Sigmoid colon (tissue), 7 donors: ENCODE measurements around the gene DLL4. TPM values are rescaled to one million over a fixed set of nuclear protein-coding genes. Genes with fewer than 3 reads are reported as not detected.

Experiments
- DNase-seq: peaks from one replicate; pipeline ENCODE4 v3.0.0-alpha.2; 2019
- H3K27ac ChIP-seq, 4 donors: fragments of 200-600 bp; sonication (generic); one replicate each; pipeline ENCODE4 v1.5.1; 2016 to 2019; ENCODE audit warnings: mild to moderate bottlenecking in 1 of 4
- H3K27me3 ChIP-seq, 3 donors: fragments of 200-600 bp; sonication (generic); one replicate each; pipeline ENCODE4 v1.5.1; 2019; ENCODE audit warnings: mild to moderate bottlenecking in 1 of 3
- H3K36me3 ChIP-seq, 4 donors: fragments of 200-600 bp; sonication (generic); one replicate each; pipeline ENCODE4 v1.5.1; 2016 to 2019
- H3K4me1 ChIP-seq, 4 donors: fragments of 200-600 bp; sonication (generic); one replicate each; pipeline ENCODE4 v1.5.1; 2017 to 2019
- H3K4me3 ChIP-seq, 4 donors: fragments of 200-600 bp; sonication (generic); one replicate each; pipeline ENCODE4 v1.5.1; 2017 to 2019; ENCODE audit warnings: mild to moderate bottlenecking in 2 of 4, moderate library complexity in 1 of 4
- H3K9me3 ChIP-seq, 4 donors: fragments of 200-600 bp in 3 of 4; sonication (generic) in 3 of 4; one replicate each; pipeline versions ENCODE4 v1.5.1 to v1.6.1; 2013 to 2019
- CTCF ChIP-seq, 4 experiments: fragments of 450-650 bp in 3 of 4; fragments of 200-600 bp in 1 of 4; IDR thresholded peaks; one replicate each; pipeline ENCODE4 v1.5.1; 2016 to 2019; ENCODE audit warnings: antibody characterized with exemption in 4 of 4, mild to moderate bottlenecking in 3 of 4, moderate library complexity in 2 of 4
- EP300 ChIP-seq, 4 donors: sonication (generic); formaldehyde crosslinking; IDR thresholded peaks; one replicate each; pipeline ENCODE4 v1.6.1; 2017; ENCODE audit warnings: antibody characterized with exemption in 4 of 4
- POLR2A ChIP-seq, 2 donors: fragments of 450-650 bp; IDR thresholded peaks; one replicate each; pipeline ENCODE4 v1.6.1; 2016; ENCODE audit warnings: antibody characterized with exemption in 2 of 2, mild to moderate bottlenecking in 2 of 2, moderate library complexity in 2 of 2
- POLR2AphosphoS5 ChIP-seq, 4 donors: sonication (generic); formaldehyde crosslinking; IDR thresholded peaks; one replicate each; pipeline ENCODE4 v1.6.1; 2017; ENCODE audit warnings: antibody characterized with exemption in 4 of 4
- WGBS, 2 donors: extraction: QIAGEN DNeasy Blood & Tissue Kit; methylation state at CpG; one replicate each; pipeline ENCODE4 v1.1.7; 2013; 5-methylcytosine and 5-hydroxymethylcytosine counted together
- intact Hi-C: fragments of 100-400 bp; cut with DNase I; formaldehyde crosslinking; loops from one replicate; pipeline ENCODE4 v1.15.1; 2023
- polyA plus RNA-seq, 3 donors: library from polyadenylated mRNA; stranded (reverse); fragments of 200-250 nt; gene quantifications; one replicate each; pipeline ENCODE4 v1.2.3, GENCODE V29; 2013
- total RNA-seq, 4 donors: library from RNA; depleted of rRNA; stranded (reverse); fragments of >200 nt; gene quantifications; one replicate each; pipeline ENCODE4 v1.1.0, GENCODE V29; 2016
- donor health status: healthy with polysubstance abuse.
- donor health status: Bipolar disorder and iron deficiency.
- donor health status: healthy.

DLL4 gene
- total and polyA plus RNA-seq, 7 donors, result 1.6 to 12.2 (median 4.3) TPM

- WGBS, 2 donors, result 16 to 52% methylated on average over 7 of the region's 7 CpGs
- no peak overlapping the region for H3K27ac ChIP-seq
- intact Hi-C loops, result loop anchor here (10.0 kb wide), 1 partner anchor 165 kb away; the partner anchor contains the start of gene INO80
- H3K9me3 ChIP-seq, result no peaks in the 10 kb centered on the region
- no peaks in the 10 kb centered on the region for H3K36me3 ChIP-seq
- H3K4me3 ChIP-seq, result no peak overlapping the region
- H3K27me3 ChIP-seq, result no peaks in the 10 kb centered on the region
- TF ChIP-seq POLR2AphosphoS5 (IDR thresholded peaks at IDR 0.05), result no peak
- no peak for TF ChIP-seq POLR2A (IDR thresholded peaks at IDR 0.05)
- no peak for TF ChIP-seq CTCF (IDR thresholded peaks at IDR 0.05)
- no peak for TF ChIP-seq EP300 (IDR thresholded peaks at IDR 0.05)
- H3K4me1 ChIP-seq, result peaks cover 0 to 18% (median 12%) of the 10 kb centered on the region in 4 donors
- DNase-seq, result no peak
Measured at GRCh38 chr15:40949756-40950207, 20.6 kb downstream of the DLL4 start.

- Histone ChIP-seq H3K4me3 (no peak overlapping the region), H3K4me1 (peaks cover 0 to 34% (median 26%) of the 10 kb centered on the region in 4 donors), H3K27me3 (no peaks in the 10 kb centered on the region), H3K27ac (no peak overlapping the region), H3K9me3 (no peaks in the 10 kb centered on the region), H3K36me3 (no peaks in the 10 kb centered on the region)
- TF ChIP-seq POLR2A (IDR thresholded peaks at IDR 0.05) (no peak), CTCF (IDR thresholded peaks at IDR 0.05) (no peak), POLR2AphosphoS5 (IDR thresholded peaks at IDR 0.05) (no peak), EP300 (IDR thresholded peaks at IDR 0.05) (no peak)
- intact Hi-C loops, result no loop called here
- 92% methylated on average over 4 of the region's 4 CpGs for WGBS, 2 donors
- DNase-seq, result no peak
Measured at GRCh38 chr15:40951764-40952163, 22.6 kb downstream of the DLL4 start.

- peaks cover 0 to 40% (median 32%) of the 10 kb centered on the region in 4 donors for H3K4me1 ChIP-seq
Measured at GRCh38 chr15:40952301-40952900, 23.3 kb downstream of the DLL4 start.

GRCh38 chr15:40952901-40953712 lies 24.0 kb downstream of the DLL4 start, which contains the start of gene CHAC1:
Gene CHAC1, plus strand, starts transcription at chr15:40953471. Its CDS starts 113 bp downstream, at chr15:40953584.
- intact Hi-C loops, result no loop called here
- DNase-seq, result peak; percentile 97
- WGBS, 2 donors, result 1% methylated on average over 72 of the region's 72 CpGs
- no peaks in the 10 kb centered on the region for H3K9me3 ChIP-seq
- peak within 1 kb of the TSS; percentile 44 to 80 (median 63) for H3K4me3 ChIP-seq
- H3K36me3 ChIP-seq, result no peaks in the 10 kb centered on the region
- peaks cover 0 to 46% (median 35%) of the 10 kb centered on the region in 4 donors for H3K4me1 ChIP-seq
- H3K27ac ChIP-seq, result peak within 1 kb of the TSS; percentile 85 to 91 (median 86)
- TF ChIP-seq CTCF (IDR thresholded peaks at IDR 0.05) (no peak), POLR2A (IDR thresholded peaks at IDR 0.05) (peak; percentile 22 to 47), POLR2AphosphoS5 (IDR thresholded peaks at IDR 0.05) (peak; percentile 59 to 82 (median 78))
- H3K27me3 ChIP-seq, result no peaks in the 10 kb centered on the region

More at GRCh38 chr15:40952301-40952900, 23.3 kb downstream of the DLL4 start:
- no peak for TF ChIP-seq CTCF (IDR thresholded peaks at IDR 0.05)
- TF ChIP-seq EP300 (IDR thresholded peaks at IDR 0.05), result no peak
- TF ChIP-seq POLR2AphosphoS5 (IDR thresholded peaks at IDR 0.05), result no peak
- TF ChIP-seq POLR2A (IDR thresholded peaks at IDR 0.05), result no peak
- 30 to 54% methylated on average over 23 of the region's 23 CpGs for WGBS, 2 donors
- H3K36me3 ChIP-seq, result no peaks in the 10 kb centered on the region
- H3K9me3 ChIP-seq, result no peaks in the 10 kb centered on the region
- intact Hi-C loops, result no loop called here
- peak overlapping the region; percentile 85 to 91 (median 86) for H3K27ac ChIP-seq
- no peaks in the 10 kb centered on the region for H3K27me3 ChIP-seq
- no peak for DNase-seq
- H3K4me3 ChIP-seq, result peak overlapping the region; percentile 44 to 80 (median 63)
